Kidney epithelial cell (primary cell): Measurements from ENCODE around the gene STIMATE. TPM values are rescaled to one million over a fixed set of nuclear protein-coding genes. Genes with fewer than 3 reads are reported as not detected.

Experiments
- DNase-seq: peaks from one replicate; pipeline ENCODE4 v3.0.0-alpha.2; 2010; ENCODE audit warnings: low read depth
- H3K27me3 ChIP-seq: 2 replicates; pipeline ENCODE4 v1.6.0; 2011; ENCODE audit warnings: low read length; ENCODE audit not compliant: control insufficient read depth, insufficient read depth
- H3K36me3 ChIP-seq: 2 replicates; pipeline ENCODE4 v1.5.1; 2011; ENCODE audit warnings: low read length; ENCODE audit not compliant: control insufficient read depth, insufficient read depth
- H3K4me3 ChIP-seq: 2 replicates; pipeline ENCODE4 v1.5.1; 2011; ENCODE audit warnings: low read depth, mild to moderate bottlenecking, control low read depth, low read length
- CTCF ChIP-seq: IDR thresholded peaks from 2 replicates; pipeline ENCODE4 v1.5.1; 2011; ENCODE audit warnings: mild to moderate bottlenecking, moderate library complexity, low read length, control low read depth, inconsistent platforms; ENCODE audit not compliant: insufficient read depth, poor library complexity, severe bottlenecking
- total RNA-seq: library from RNA; depleted of rRNA; stranded (reverse); fragments of >200 nt; gene quantifications from 2 replicates; pipeline ENCODE4 v1.2.3, GENCODE V29; 2015

Gene STIMATE
- total RNA-seq, 1 donor from 2014 or later = 15.2 TPM

GRCh38 chr3:52915294-52915693 is 17.9 kb upstream of the STIMATE start:
- no peak for DNase-seq
- no peak overlapping the region for H3K4me3 ChIP-seq
- H3K27me3 ChIP-seq = no peaks in the 10 kb centered on the region
- TF ChIP-seq CTCF = no peak
- H3K36me3 ChIP-seq = no peaks in the 10 kb centered on the region

DNA sequence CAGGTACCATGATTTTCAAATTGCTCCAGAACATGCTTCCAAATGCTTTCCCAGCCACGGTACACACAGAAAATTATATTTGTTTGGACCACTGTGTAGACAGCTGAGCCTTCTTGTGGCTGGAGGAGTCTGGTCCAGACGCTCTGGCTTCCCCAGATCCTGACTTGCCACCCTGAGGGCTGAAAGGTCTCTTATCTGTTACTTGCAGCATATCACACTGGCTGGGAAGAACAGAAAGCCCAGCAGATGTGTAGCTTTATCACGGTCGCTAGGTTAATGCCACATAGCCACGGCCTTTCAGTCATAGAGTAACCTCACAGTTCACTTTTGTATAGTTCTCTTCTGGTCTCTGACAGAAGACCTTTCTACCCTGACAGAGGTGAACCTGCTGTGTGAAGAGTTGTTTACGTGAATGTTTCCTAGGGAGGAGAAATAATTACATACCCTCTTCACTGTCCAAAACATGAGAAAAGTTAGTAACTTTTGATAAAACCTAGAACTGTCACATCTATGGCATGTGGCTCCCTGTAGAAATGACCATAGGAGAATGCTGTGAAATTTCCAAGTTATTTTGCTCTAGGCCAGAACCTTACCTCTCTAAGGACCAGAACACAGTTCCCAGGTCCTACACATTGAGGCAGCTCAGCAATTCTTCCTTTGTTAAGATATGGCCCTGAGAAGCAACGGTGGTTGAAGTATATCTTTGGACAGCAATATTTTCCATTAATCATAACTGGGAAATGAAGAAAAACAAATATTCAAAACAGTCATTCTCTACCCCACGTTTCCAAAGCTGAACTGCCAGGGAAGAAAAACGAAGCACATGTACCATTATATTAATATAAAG is 15.8 kb upstream of the STIMATE start:
- no peak for DNase-seq
- Histone ChIP-seq H3K4me3 (no peak overlapping the region), H3K36me3 (no peaks in the 10 kb centered on the region), H3K27me3 (no peaks in the 10 kb centered on the region)
- TF ChIP-seq CTCF = no peak

DNA sequence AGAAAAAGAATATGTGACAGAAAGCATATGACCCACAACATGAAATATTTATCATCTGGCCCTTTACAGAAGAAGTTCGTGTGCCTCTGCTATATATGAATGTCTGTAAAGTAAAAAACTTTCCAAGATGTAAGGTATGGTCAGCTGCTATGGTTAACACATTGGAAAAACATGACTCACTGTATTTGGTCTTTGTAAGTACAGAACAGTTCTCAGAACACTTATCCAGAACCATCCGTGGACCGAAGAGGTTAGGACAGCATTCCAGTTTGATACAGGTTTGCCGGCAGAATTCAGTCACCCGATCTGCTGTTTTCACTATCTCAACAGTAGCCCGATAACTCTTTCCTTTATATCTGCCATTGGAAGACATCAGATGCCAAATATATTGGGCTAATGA is 13.5 kb upstream of the STIMATE start:
- no peaks in the 10 kb centered on the region for H3K36me3 ChIP-seq
- no peak for TF ChIP-seq CTCF
- no peak overlapping the region for H3K4me3 ChIP-seq

DNA sequence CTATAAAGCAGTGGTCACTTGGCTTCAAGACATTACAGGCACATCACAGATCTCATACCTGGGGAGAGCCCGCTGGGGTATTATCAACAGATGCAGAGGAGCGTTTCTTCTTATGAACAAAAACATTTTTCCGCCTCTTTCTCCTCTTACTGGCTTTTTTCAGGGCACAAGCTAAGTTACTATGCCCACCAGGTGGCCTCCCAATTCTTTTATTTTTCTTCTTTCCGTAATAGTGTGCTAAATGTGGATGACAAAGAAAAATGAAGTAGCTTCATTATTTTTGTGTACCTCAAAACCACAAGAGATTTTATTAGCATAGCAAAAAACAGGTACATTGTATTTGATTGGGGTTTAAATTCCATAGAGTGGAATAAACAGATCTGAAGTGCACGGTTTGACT is 10.1 kb upstream of the STIMATE start:
- no peak for TF ChIP-seq CTCF
- Histone ChIP-seq H3K27me3 (no peaks in the 10 kb centered on the region), H3K36me3 (no peaks in the 10 kb centered on the region), H3K4me3 (no peak overlapping the region)
- DNase-seq = no peak

More for the DNA sequence above, 13.5 kb upstream of the STIMATE start:
- no peak for DNase-seq
- no peaks in the 10 kb centered on the region for H3K27me3 ChIP-seq

DNA sequence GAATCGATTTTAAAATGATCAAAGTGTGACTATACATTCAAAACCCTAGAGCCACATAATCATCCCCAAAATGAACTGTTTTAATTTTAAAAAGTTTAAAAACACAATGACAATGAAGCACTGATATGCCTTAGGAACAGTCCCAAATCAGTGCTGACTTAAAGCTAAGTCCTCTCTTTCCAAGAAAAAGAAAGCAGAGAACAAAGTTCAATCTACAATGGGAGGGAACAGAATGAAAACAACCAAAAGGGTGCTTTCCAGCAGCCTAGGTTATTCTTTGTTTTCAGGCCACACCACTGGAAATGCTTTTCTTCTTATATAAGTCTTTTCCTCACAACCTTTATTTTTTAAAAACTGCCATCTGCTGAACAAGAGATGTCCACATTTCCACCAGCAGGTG is 7.2 kb upstream of the STIMATE start:
- H3K36me3 ChIP-seq = no peaks in the 10 kb centered on the region
- H3K4me3 ChIP-seq = no peak overlapping the region
- H3K27me3 ChIP-seq = no peaks in the 10 kb centered on the region
- DNase-seq = no peak
- TF ChIP-seq CTCF = no peak

DNA sequence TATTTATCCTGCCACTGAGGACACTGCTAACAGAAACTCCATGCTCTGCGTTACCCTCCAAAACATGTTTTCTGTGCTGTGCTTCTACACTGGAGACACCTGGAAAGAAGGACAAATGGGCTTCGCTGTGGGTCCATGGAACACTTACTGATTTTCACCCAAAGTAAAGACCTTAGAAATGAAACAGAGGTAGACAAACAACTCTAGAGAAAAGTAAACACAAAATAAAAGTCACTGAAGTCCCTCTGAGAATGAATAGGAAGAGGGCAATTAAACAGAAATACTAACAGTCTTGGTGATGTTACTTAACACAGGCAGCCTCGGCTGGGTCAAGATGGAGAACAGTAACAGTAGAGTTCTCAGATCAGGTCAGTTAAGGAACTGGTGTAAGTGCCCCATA is 6.7 kb upstream of the STIMATE start:
- Histone ChIP-seq H3K4me3 (no peak overlapping the region), H3K36me3 (no peaks in the 10 kb centered on the region), H3K27me3 (no peaks in the 10 kb centered on the region)
- no peak for TF ChIP-seq CTCF
- no peak for DNase-seq
